HG03521 (cell line): ENCODE measurements around the gene PLEKHM3.

ENCODE experiments used
- ATAC-seq: cut with Tn5 transposase; IDR thresholded peaks from one replicate; pipeline ENCODE4 v1.9.1; 2021; ENCODE audit warnings: mild to moderate bottlenecking, moderate library complexity; ENCODE audit not compliant: unreplicated experiment

The PLEKHM3 gene

DNA sequence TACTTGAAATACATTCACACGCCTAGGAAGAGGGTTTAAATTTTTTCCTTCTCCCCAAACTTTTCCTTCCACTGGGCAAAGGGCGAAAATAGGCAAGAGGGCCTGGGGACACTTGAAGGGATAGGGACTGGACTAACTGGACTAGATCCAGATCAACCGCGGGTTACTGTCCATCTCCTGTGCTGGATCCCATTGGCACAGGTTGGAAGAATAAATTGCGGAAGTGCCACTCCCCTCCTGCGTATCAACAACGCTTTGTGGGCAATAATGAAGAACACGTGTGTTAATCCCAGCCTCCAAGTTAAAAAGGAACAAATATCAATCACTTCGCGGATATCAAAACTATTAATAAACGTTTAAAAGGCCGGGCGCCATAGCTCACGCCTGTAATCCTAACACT, 253.9 kb downstream of the PLEKHM3 start:
- ATAC-seq: no peak
